Liver (tissue), 9 donors: ENCODE measurements around the gene IDH1. TPM values are rescaled to one million over a fixed set of nuclear protein-coding genes. Genes with fewer than 3 reads are reported as not detected.
"Not testable (repeated sequence)": the region's sequence is repeated elsewhere in the genome, so short reads cannot be mapped to it uniquely, and the experiment has no call there.

Experiments used
- DNase-seq: peaks from one replicate; pipeline ENCODE4 v3.0.0-alpha.2; 2017; ENCODE audit warnings: low spot score
- H3K27ac ChIP-seq, 2 donors: one replicate each; pipeline ENCODE4 v1.7.0; 2013; ENCODE audit warnings: inconsistent platforms in 2 of 2, low read length in 2 of 2, control low read depth in 1 of 2, low read depth in 1 of 2, mild to moderate bottlenecking in 1 of 2
- H3K27me3 ChIP-seq, 4 donors: one replicate each; pipeline versions ENCODE4 v1.6.1 to v1.7.0; 2013; ENCODE audit warnings: low read length in 3 of 4, inconsistent platforms in 1 of 4, mild to moderate bottlenecking in 1 of 4, moderate library complexity in 1 of 4; ENCODE audit not compliant: control insufficient read depth in 4 of 4, insufficient read depth in 4 of 4
- H3K36me3 ChIP-seq, 4 donors: one replicate each; pipeline versions ENCODE4 v1.6.1 to v1.7.0; 2013; ENCODE audit warnings: low read length in 3 of 4, mild to moderate bottlenecking in 3 of 4, low read depth in 1 of 4, moderate library complexity in 1 of 4; ENCODE audit not compliant: control insufficient read depth in 4 of 4, insufficient read depth in 3 of 4
- H3K4me1 ChIP-seq, 4 donors: one replicate each; pipeline versions ENCODE4 v1.6.1 to v1.7.0; 2013; ENCODE audit warnings: low read length in 3 of 4, mild to moderate bottlenecking in 3 of 4, moderate library complexity in 1 of 4; ENCODE audit not compliant: control insufficient read depth in 4 of 4, insufficient read depth in 4 of 4
- H3K4me3 ChIP-seq, 3 donors: one replicate each; pipeline versions ENCODE4 v1.6.1 to v1.7.0; 2013; ENCODE audit warnings: low read length in 3 of 3, control low read depth in 1 of 3, low read depth in 1 of 3, mild to moderate bottlenecking in 1 of 3
- H3K9ac ChIP-seq, 2 donors: one replicate each; pipeline ENCODE4 v1.7.0; 2013; ENCODE audit warnings: low read length in 2 of 2, mild to moderate bottlenecking in 2 of 2, moderate library complexity in 2 of 2, control low read depth in 1 of 2, low read depth in 1 of 2
- H3K9me3 ChIP-seq, 4 donors: one replicate each; pipeline versions ENCODE4 v1.6.1 to v1.7.0; 2013; ENCODE audit warnings: low read length in 3 of 4; ENCODE audit not compliant: control insufficient read depth in 4 of 4
- ATF3 ChIP-seq: IDR thresholded peaks from 2 replicates; pipeline ENCODE4 v1.6.1; 2016; ENCODE audit warnings: antibody characterized with exemption
- CTCF ChIP-seq: fragments of 150-350 bp; IDR thresholded peaks from 2 replicates; pipeline ENCODE4 v1.5.1; 2017; ENCODE audit warnings: improper control_type of control experiment, low read depth, low read length; ENCODE audit not compliant: missing input control
- FOXA2 ChIP-seq: IDR thresholded peaks from 2 replicates; pipeline ENCODE4 v1.6.1; 2016; ENCODE audit warnings: antibody characterized with exemption
- HNF4A ChIP-seq, 2 donors: conservative IDR thresholded peaks; 2 replicates each; pipeline ENCODE4 v1.6.1; 2016; ENCODE audit warnings: antibody characterized with exemption in 2 of 2, mild to moderate bottlenecking in 2 of 2
- REST ChIP-seq: IDR thresholded peaks from 2 replicates; pipeline ENCODE4 v1.6.1; 2016; ENCODE audit warnings: antibody characterized with exemption, mild to moderate bottlenecking
- SP1 ChIP-seq: IDR thresholded peaks from 2 replicates; pipeline ENCODE4 v1.6.1; 2018; ENCODE audit warnings: antibody characterized with exemption, mild to moderate bottlenecking
- WGBS: extraction: QIAGEN DNeasy Blood & Tissue Kit; methylation state at CpG from one replicate; pipeline ENCODE4 v1.1.7; 2013; 5-methylcytosine and 5-hydroxymethylcytosine counted together
- polyA plus RNA-seq, 2 donors: library from polyadenylated mRNA; stranded (reverse) in 1 of 2; unstranded in 1 of 2; fragments of 200-250 nt in 1 of 2; fragments of >200 nt in 1 of 2; fragmentation: Nextera tagmentation in 1 of 2; extraction: Ambion mirVana in 1 of 2; gene quantifications; one replicate each; pipeline versions ENCODE4 v1.2.1 to v1.2.3, GENCODE V29; 2013 to 2015
- total RNA-seq, 2 donors: library from RNA; depleted of rRNA; stranded (reverse); fragments of >200 nt; gene quantifications; one replicate each; pipeline ENCODE4 v1.2.3, GENCODE V29; 2014
- donor health status: healthy.
- donor health status: healthy.
- donor health status: healthy.
- donor health status: healthy.
- donor health status: healthy.

IDH1 gene
- total and polyA plus RNA-seq, 4 donors, result 134 to 188 (median 142) TPM

- no peak overlapping the region for H3K27ac ChIP-seq
- H3K4me1 ChIP-seq, result no peaks in the 10 kb centered on the region
- no peak overlapping the region for H3K4me3 ChIP-seq
- no peaks in the 10 kb centered on the region for H3K9me3 ChIP-seq
- no peak overlapping the region for H3K9ac ChIP-seq
- no peaks in the 10 kb centered on the region for H3K36me3 ChIP-seq
- H3K27me3 ChIP-seq, result no peaks in the 10 kb centered on the region
- no peak for DNase-seq
- 95% methylated on average over 2 of the region's 2 CpGs for WGBS
- no peak for TF ChIP-seq REST
- no peak for TF ChIP-seq FOXA2
Observed at GRCh38 chr2:208224802-208225201, 30.1 kb downstream of the IDH1 start.

- Histone ChIP-seq H3K36me3 (no peaks in the 10 kb centered on the region), H3K9ac (no peak overlapping the region), H3K27me3 (no peaks in the 10 kb centered on the region), H3K4me3 (no peak overlapping the region), H3K27ac (no peak overlapping the region), H3K9me3 (no peaks in the 10 kb centered on the region), H3K4me1 (no peaks in the 10 kb centered on the region)
- no peak for DNase-seq
- 91% methylated on average over 3 of the region's 3 CpGs for WGBS
- TF ChIP-seq ATF3 (no peak), FOXA2 (no peak), HNF4A (conservative IDR thresholded peaks at IDR 0.05) (no peak), CTCF (no peak), SP1 (no peak)
Observed at GRCh38 chr2:208222351-208222750, 32.5 kb downstream of the IDH1 start.

GRCh38 chr2:208221873-208222272 is 33.0 kb downstream of the IDH1 start:
- H3K36me3 ChIP-seq, H3K9ac ChIP-seq, H3K9me3 ChIP-seq, H3K4me3 ChIP-seq, DNase-seq, H3K4me1 ChIP-seq, H3K27me3 ChIP-seq, H3K27ac ChIP-seq: not testable (repeated sequence)
- 89% methylated on average over 3 of the region's 3 CpGs for WGBS
